A549 (cell line): ENCODE measurements around the gene TP53BP1. TPM values are rescaled to one million over a fixed set of nuclear protein-coding genes. Genes with fewer than 3 reads are reported as not detected.

ENCODE experiments used
- ATAC-seq, 2 experiments: fragments of 200-7000 bp in 1 of 2; fragments of >200 bp in 1 of 2; cut with Nextera tagmentation in 1 of 2; cut with Tn5 transposase in 1 of 2; 3 replicates each; pipeline versions ENCODE4 v1.8.0 to v1.9.1; 2018 to 2020; ENCODE audit warnings: mild to moderate bottlenecking in 1 of 2, moderate library complexity in 1 of 2
- CTCF ChIA-PET: fragments of 300-600 bp; sonication (Branson Sonifier 250); formaldehyde crosslinking; extraction: SDS; loops from one replicate; lab custom pipeline; 2021; ENCODE audit warnings: antibody characterized with exemption, inconsistent platforms; lab: Yijun Ruan, JAX
- POLR2A ChIA-PET: fragments of 350-600 bp; formaldehyde crosslinking; extraction: SDS; loops from one replicate; lab custom pipeline; 2021; ENCODE audit warnings: antibody characterized with exemption, inconsistent platforms; lab: Yijun Ruan, JAX
- DNase-seq, 2 experiments: peaks; one replicate each; pipeline versions ENCODE4 v3.0.0 to v3.0.0-alpha.2; 2011 to 2016; ENCODE audit warnings: low read depth in 1 of 2, low spot score in 1 of 2
- FAIRE-seq: peaks from 2 replicates; lab custom pipeline; 2011; peaks lifted over from hg19 to GRCh38; lab: Jason Lieb, UNC
- H3K27ac ChIP-seq, 2 experiments: fragments of >200 bp; sonication (Bioruptor Twin); formaldehyde crosslinking; 3 replicates each; pipeline ENCODE4 v1.5.1; 2016 to 2017
- H3K4me1 ChIP-seq: fragments of >200 bp; sonication (Bioruptor Twin); formaldehyde crosslinking; 3 replicates; pipeline ENCODE4 v1.6.1; 2016
- H3K4me2 ChIP-seq: fragments of >200 bp; sonication (Bioruptor Twin); formaldehyde crosslinking; 3 replicates; pipeline ENCODE4 v1.6.1; 2016
- H3K4me3 ChIP-seq: fragments of >200 bp; sonication (Bioruptor Twin); formaldehyde crosslinking; 3 replicates; pipeline ENCODE4 v1.5.1; 2016
- H3K9me3 ChIP-seq: fragments of >200 bp; sonication (Bioruptor Twin); formaldehyde crosslinking; 3 replicates; pipeline ENCODE4 v1.6.1; 2016
- ATOH8 ChIP-seq: fragments of 250-450 bp; sonication (Bioruptor Pico); IDR thresholded peaks from 2 replicates; pipeline ENCODE4 v1.5.0; 2020; ENCODE audit warnings: low read depth, mild to moderate bottlenecking, moderate library complexity
- BCL3 ChIP-seq: fragments of >200 bp; sonication (Bioruptor Twin); formaldehyde crosslinking; IDR thresholded peaks from 3 replicates; pipeline ENCODE4 v1.6.1; 2016
- CEBPB ChIP-seq, 2 experiments: fragments of >200 bp in 1 of 2; sonication (Bioruptor Twin) in 1 of 2; formaldehyde crosslinking in 1 of 2; IDR thresholded peaks; 2 replicates each; pipeline ENCODE4 v1.6.1; 2012 to 2016
- CHD2 ChIP-seq: fragments of 150-350 bp; IDR thresholded peaks from 2 replicates; pipeline ENCODE4 v1.6.1; 2014; ENCODE audit warnings: low read length; ENCODE audit not compliant: partially characterized antibody
- EHF ChIP-seq: fragments of 250-450 bp; sonication (Bioruptor Pico); IDR thresholded peaks from 2 replicates; pipeline ENCODE4 v1.5.0; 2020; ENCODE audit warnings: mild to moderate bottlenecking
- EHMT2 ChIP-seq: fragments of 200-600 bp; sonication (generic); IDR thresholded peaks from 2 replicates; pipeline ENCODE4 v1.6.1; 2016; ENCODE audit warnings: antibody characterized with exemption, low read depth, mild to moderate bottlenecking, moderate library complexity
- EP300 ChIP-seq, 2 experiments: fragments of >200 bp; sonication (Bioruptor Twin); formaldehyde crosslinking; IDR thresholded peaks; 2 replicates in 1 of 2; 3 replicates in 1 of 2; pipeline ENCODE4 v1.6.1; 2016 to 2017
- FOSL2 ChIP-seq, 2 experiments: fragments of 450-650 bp in 1 of 2; fragments of >200 bp in 1 of 2; sonication (Bioruptor Twin) in 1 of 2; formaldehyde crosslinking; IDR thresholded peaks; 2 replicates each; pipeline versions ENCODE4 v1.5.0 to v1.6.1; 2016 to 2020; ENCODE audit warnings: mild to moderate bottlenecking in 1 of 2, moderate library complexity in 1 of 2
- FOXS1 ChIP-seq: fragments of 250-450 bp; sonication (Bioruptor Pico); IDR thresholded peaks from 2 replicates; pipeline ENCODE4 v1.5.0; 2020; ENCODE audit warnings: mild to moderate bottlenecking, moderate library complexity
- GATA3 ChIP-seq: IDR thresholded peaks from 2 replicates; pipeline ENCODE4 v1.6.1; 2012; ENCODE audit warnings: borderline replicate concordance
- HDAC2 ChIP-seq: fragments of 200-600 bp; sonication (generic); IDR thresholded peaks from 2 replicates; pipeline ENCODE4 v1.6.1; 2016
- HOXB13 ChIP-seq: fragments of 250-450 bp; sonication (Bioruptor Pico); IDR thresholded peaks from 2 replicates; pipeline ENCODE4 v1.5.0; 2020; ENCODE audit warnings: low read depth, mild to moderate bottlenecking, moderate library complexity
- JUN ChIP-seq, 2 experiments: fragments of >200 bp; sonication (Bioruptor Twin); formaldehyde crosslinking; IDR thresholded peaks; 2 replicates in 1 of 2; 3 replicates in 1 of 2; pipeline ENCODE4 v1.6.1; 2016 to 2017
- KDM5A ChIP-seq: fragments of 200-600 bp; sonication (generic); IDR thresholded peaks from 2 replicates; pipeline ENCODE4 v1.6.1; 2016; ENCODE audit warnings: antibody characterized with exemption, mild to moderate bottlenecking
- MAX ChIP-seq: IDR thresholded peaks from 2 replicates; pipeline ENCODE4 v1.6.1; 2012
- NR3C1 ChIP-seq: fragments of >200 bp; sonication (Bioruptor Twin); formaldehyde crosslinking; IDR thresholded peaks from 3 replicates; pipeline ENCODE4 v1.6.1; 2017
- POLR2AphosphoS2 ChIP-seq: conservative IDR thresholded peaks from 2 replicates; pipeline ENCODE4 v1.6.1; 2012; ENCODE audit warnings: low read length, improper control_type of control experiment, inconsistent platforms
- RNF2 ChIP-seq: fragments of 200-600 bp; sonication (generic); IDR thresholded peaks from 2 replicates; pipeline ENCODE4 v1.6.1; 2016; ENCODE audit warnings: low read depth, mild to moderate bottlenecking, antibody characterized with exemption, moderate library complexity, borderline replicate concordance
- ZC3H11A ChIP-seq: fragments of 450-650 bp; IDR thresholded peaks from 2 replicates; pipeline ENCODE4 v1.6.1; 2014; ENCODE audit warnings: antibody characterized with exemption, mild to moderate bottlenecking
- ZFP36 ChIP-seq: fragments of 450-650 bp; IDR thresholded peaks from 2 replicates; pipeline ENCODE4 v1.6.1; 2014; ENCODE audit warnings: borderline replicate concordance; ENCODE audit not compliant: partially characterized antibody
- WGBS: methylation state at CpG from one replicate; pipeline ENCODE4 v1.1.6; 2017; ENCODE audit errors: missing lambda C conversion rate; 5-methylcytosine and 5-hydroxymethylcytosine counted together
- polyA plus RNA-seq, 4 experiments: library from polyadenylated mRNA; depleted of rRNA in 3 of 4; stranded (reverse); fragments of >200 nt; fragmentation: RNase III in 1 of 4; extraction: RNeasy Plus Mini Kit Qiagen cat#74134 plus additional on column Dnase treatment in 1 of 4; gene quantifications; 2 replicates in 3 of 4; 3 replicates in 1 of 4; pipeline ENCODE4 v1.2.3, GENCODE V29; 2011 to 2017
- TF ChIP-seq, protein P1 (sequence below): fragments of 150-350 bp; IDR thresholded peaks from 2 replicates; pipeline ENCODE4 v1.6.1; 2014; ENCODE audit warnings: low read depth, mild to moderate bottlenecking, low read length
- TF ChIP-seq, protein P2 (sequence below): fragments of 450-650 bp; IDR thresholded peaks from 2 replicates; pipeline ENCODE4 v1.6.1; 2014; ENCODE audit warnings: antibody characterized with exemption
- TF ChIP-seq, protein P3 (sequence below): fragments of >200 bp; sonication (Bioruptor Twin); formaldehyde crosslinking; IDR thresholded peaks from 3 replicates; pipeline ENCODE4 v1.5.1; 2016
- TF ChIP-seq, protein P4 (sequence below): IDR thresholded peaks from 2 replicates; pipeline ENCODE4 v1.6.1; 2012

Gene TP53BP1
- polyA plus RNA-seq, 2 of the 4 experiments (the other 2 are of a cell fraction) = 25.0 to 49.8 TPM

DNA sequence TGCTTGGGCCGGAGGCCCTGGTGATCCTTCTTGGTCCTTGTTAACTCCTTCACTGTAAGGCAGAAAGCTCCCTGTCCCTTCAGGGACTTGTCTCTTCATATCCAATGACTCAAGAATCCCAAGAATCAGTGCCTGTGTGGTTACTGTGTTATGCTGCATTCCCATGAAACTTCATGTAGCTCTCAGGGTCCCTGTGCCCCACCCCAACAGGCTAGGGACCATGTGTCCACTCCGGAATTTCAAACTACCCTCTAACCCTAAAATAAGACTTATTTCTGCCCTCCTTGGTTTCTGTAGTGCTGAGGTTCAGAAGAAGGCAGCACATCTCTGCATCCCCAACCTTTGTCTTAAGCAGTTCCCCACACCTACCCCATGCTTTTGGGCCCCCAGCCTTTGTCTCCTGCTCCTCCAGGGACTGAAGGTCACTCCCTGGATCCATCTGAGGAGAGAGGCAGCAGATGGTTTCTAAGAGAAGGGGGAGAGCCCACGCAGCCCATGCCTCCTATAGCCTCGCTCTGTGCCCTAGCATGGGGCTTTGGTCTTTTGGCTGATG, 23.9 kb upstream of the TP53BP1 start (continued):
- TF ChIP-seq, protein P1, sequence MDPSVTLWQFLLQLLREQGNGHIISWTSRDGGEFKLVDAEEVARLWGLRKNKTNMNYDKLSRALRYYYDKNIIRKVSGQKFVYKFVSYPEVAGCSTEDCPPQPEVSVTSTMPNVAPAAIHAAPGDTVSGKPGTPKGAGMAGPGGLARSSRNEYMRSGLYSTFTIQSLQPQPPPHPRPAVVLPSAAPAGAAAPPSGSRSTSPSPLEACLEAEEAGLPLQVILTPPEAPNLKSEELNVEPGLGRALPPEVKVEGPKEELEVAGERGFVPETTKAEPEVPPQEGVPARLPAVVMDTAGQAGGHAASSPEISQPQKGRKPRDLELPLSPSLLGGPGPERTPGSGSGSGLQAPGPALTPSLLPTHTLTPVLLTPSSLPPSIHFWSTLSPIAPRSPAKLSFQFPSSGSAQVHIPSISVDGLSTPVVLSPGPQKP = no peak
- TF ChIP-seq HOXB13 (CRISPR knock-in tag) = no peak
- no peak for TF ChIP-seq CHD2
- no peak for TF ChIP-seq RNF2
- TF ChIP-seq EHMT2 = no peak
- TF ChIP-seq, protein P2, sequence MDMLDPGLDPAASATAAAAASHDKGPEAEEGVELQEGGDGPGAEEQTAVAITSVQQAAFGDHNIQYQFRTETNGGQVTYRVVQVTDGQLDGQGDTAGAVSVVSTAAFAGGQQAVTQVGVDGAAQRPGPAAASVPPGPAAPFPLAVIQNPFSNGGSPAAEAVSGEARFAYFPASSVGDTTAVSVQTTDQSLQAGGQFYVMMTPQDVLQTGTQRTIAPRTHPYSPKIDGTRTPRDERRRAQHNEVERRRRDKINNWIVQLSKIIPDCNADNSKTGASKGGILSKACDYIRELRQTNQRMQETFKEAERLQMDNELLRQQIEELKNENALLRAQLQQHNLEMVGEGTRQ = no peak
- TF ChIP-seq FOSL2 (IDR thresholded peaks at IDR 0.05) = no peak
- no peak for TF ChIP-seq FOSL2 (CRISPR knock-in tag; IDR thresholded peaks at IDR 0.05)
- TF ChIP-seq FOXS1 (CRISPR knock-in tag) = no peak
- no peak for TF ChIP-seq GATA3
- no peak for TF ChIP-seq ZFP36

DNA sequence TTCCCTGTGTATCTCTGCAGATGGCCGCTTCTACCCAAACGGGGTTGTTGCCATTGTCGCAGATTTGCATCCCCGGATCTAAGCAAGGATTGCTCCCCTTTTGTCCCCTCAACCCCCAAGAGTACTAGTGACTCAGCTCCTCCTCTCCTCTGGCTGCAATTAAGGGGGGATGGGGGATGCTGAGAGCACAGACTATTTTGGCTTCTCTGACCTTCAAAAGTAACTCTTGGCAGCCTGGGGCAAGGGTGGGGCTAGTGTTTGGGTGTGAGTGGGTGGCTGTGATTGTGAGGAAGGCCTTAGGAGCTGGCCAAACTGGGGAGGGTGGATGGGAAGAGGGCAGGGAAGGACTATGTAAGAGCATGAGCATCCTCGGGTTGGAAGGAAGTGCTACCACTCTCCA, 23.2 kb upstream of the TP53BP1 start:
- TF ChIP-seq EHF (CRISPR knock-in tag) (no peak), HDAC2 (no peak)
- TF ChIP-seq, all 56 proteins: peak for 0
- POLR2A ChIA-PET = no interaction called here
- Histone ChIP-seq H3K27ac (no peak overlapping the region), H3K4me1 (peaks cover 6% of the 10 kb centered on the region; the same call in 2 of the 3 replicates), H3K4me2 (no peak overlapping the region), H3K4me3 (no peak overlapping the region), H3K9me3 (no peaks in the 10 kb centered on the region)
- FAIRE-seq (no peak), ATAC-seq (no peak), DNase-seq (no peak)
- 69% methylated on average over 5 of the region's 5 CpGs for WGBS
- CTCF ChIA-PET = interaction anchor here (0.6 to 6.3 kb wide), 5 partner anchors 10 to 75 kb away, joined by 3 to 30 read pairs (median 3); partner anchors contain the start of gene TP53BP1

DNA sequence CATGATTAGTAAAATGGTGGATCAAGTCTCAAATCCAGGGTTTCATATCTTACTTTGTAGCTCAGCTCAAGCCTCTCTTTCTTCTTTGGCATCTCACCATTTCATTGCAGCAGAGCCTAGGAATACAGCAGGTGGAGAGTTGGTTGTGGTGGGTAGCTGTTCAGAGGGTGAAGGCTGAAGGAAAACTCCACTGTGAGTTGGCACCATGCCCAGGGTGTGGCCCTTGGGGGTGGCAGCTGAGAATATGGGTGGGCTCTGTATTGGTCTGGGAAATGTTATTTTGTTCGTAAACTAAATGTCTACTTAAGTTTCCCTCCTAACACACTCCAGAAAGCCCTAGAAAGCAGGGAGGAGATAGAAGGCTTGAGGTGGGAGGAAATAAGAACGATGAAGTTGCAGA, 22.8 kb upstream of the TP53BP1 start:
- 49% methylated on average over 2 of the region's 2 CpGs for WGBS
- no peak overlapping the region for H3K4me2 ChIP-seq
- TF ChIP-seq KDM5A = no peak
- TF ChIP-seq, protein P3, sequence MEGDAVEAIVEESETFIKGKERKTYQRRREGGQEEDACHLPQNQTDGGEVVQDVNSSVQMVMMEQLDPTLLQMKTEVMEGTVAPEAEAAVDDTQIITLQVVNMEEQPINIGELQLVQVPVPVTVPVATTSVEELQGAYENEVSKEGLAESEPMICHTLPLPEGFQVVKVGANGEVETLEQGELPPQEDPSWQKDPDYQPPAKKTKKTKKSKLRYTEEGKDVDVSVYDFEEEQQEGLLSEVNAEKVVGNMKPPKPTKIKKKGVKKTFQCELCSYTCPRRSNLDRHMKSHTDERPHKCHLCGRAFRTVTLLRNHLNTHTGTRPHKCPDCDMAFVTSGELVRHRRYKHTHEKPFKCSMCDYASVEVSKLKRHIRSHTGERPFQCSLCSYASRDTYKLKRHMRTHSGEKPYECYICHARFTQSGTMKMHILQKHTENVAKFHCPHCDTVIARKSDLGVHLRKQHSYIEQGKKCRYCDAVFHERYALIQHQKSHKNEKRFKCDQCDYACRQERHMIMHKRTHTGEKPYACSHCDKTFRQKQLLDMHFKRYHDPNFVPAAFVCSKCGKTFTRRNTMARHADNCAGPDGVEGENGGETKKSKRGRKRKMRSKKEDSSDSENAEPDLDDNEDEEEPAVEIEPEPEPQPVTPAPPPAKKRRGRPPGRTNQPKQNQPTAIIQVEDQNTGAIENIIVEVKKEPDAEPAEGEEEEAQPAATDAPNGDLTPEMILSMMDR = no peak
- no peak for TF ChIP-seq MAX
- no peak for TF ChIP-seq CEBPB (IDR thresholded peaks at IDR 0.05)
- TF ChIP-seq JUN (IDR thresholded peaks at IDR 0.05) = no peak
- TF ChIP-seq BCL3 = no peak
- TF ChIP-seq, protein P4, sequence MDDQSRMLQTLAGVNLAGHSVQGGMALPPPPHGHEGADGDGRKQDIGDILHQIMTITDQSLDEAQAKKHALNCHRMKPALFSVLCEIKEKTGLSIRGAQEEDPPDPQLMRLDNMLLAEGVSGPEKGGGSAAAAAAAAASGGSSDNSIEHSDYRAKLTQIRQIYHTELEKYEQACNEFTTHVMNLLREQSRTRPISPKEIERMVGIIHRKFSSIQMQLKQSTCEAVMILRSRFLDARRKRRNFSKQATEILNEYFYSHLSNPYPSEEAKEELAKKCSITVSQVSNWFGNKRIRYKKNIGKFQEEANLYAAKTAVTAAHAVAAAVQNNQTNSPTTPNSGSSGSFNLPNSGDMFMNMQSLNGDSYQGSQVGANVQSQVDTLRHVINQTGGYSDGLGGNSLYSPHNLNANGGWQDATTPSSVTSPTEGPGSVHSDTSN = no peak
- TF ChIP-seq EHMT2 = no peak
- TF ChIP-seq ATOH8 (CRISPR knock-in tag) = no peak
- TF ChIP-seq EHF (CRISPR knock-in tag) = no peak
- TF ChIP-seq POLR2AphosphoS2 = no peak
- no peak for TF ChIP-seq ZFP36
- no peak for TF ChIP-seq EP300 (IDR thresholded peaks at IDR 0.05)
- TF ChIP-seq FOXS1 (CRISPR knock-in tag) = no peak
- TF ChIP-seq, protein P1 = no peak
- no peak for TF ChIP-seq ZC3H11A
- TF ChIP-seq NR3C1 = no peak
- no peak overlapping the region for H3K4me3 ChIP-seq
- ChIA-PET CTCF (interaction anchor here (0.9 to 6.3 kb wide), 6 partner anchors 8 to 160 kb away, joined by 3 to 30 read pairs (median 4); partner anchors contain the start of gene TP53BP1), POLR2A (no interaction called here)
- ATAC-seq = no peak
- H3K27ac ChIP-seq = no peak overlapping the region
- no peaks in the 10 kb centered on the region for H3K9me3 ChIP-seq
- peaks cover 8% of the 10 kb centered on the region; the same call in 2 of the 3 replicates for H3K4me1 ChIP-seq
- DNase-seq = no peak
- no peak for FAIRE-seq
